GM12891 (cell line): ENCODE data around the gene CPA4.

Source experiments
- POLR2A ChIP-seq: IDR thresholded peaks from 2 replicates; pipeline ENCODE4 v1.6.1; 2011; ENCODE audit warnings: low read depth, low read length, control low read depth
- POLR2AphosphoS5 ChIP-seq: IDR thresholded peaks from 2 replicates; pipeline ENCODE4 v1.6.1; 2011; ENCODE audit warnings: low read depth, low read length, control low read depth
- TAF1 ChIP-seq: IDR thresholded peaks from 2 replicates; pipeline ENCODE4 v1.6.1; 2011; ENCODE audit warnings: low read depth, low read length, control low read depth

DNA sequence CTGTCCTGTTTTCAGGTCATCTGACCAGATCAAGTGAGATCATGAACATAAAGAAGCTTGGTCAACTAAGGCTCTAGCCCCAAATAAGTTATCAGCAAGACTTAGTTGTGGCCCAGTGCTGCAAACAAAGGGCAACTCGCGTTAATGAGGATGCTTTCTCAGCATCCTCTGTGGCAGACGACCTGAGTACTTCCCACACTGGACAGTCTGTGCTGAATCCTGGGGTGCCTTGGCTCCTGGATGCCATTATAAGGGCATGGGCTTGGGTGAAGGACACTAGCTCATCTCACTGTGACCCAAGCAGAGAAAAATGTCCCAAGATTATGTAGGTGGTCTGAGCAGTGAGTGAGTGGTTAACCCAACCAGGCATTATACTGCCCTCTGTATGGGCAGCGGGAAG, 65.5 kb downstream of the CPA4 start:
- TF ChIP-seq TAF1 (no peak), POLR2A (no peak), POLR2AphosphoS5 (no peak)
